OCI-LY7 (cell line): Measurements from ENCODE around the gene XRRA1. TPM values are rescaled to one million over a fixed set of nuclear protein-coding genes. Genes with fewer than 3 reads are reported as not detected.

Experiments
- BruUV-seq: library from RNA; stranded (reverse); fragments of 400-500 nt; replicated peaks from 2 replicates; lab custom pipeline; 2021; lab: Mats Ljungman, UMichigan
- CTCF ChIA-PET: fragments of 300-600 bp; sonication (Branson Sonifier 250); formaldehyde crosslinking; loops from one replicate; lab custom pipeline; 2022; ENCODE audit warnings: antibody characterized with exemption; ENCODE audit not compliant: unreplicated experiment; lab: Charles Lee
- POLR2A ChIA-PET: fragments of 300-600 bp; sonication (Branson Sonifier 250); formaldehyde crosslinking; loops from one replicate; lab custom pipeline; 2022; ENCODE audit warnings: antibody characterized with exemption; lab: Charles Lee
- DNase-seq: peaks from one replicate; pipeline ENCODE4 v3.0.0-alpha.2; 2015; ENCODE audit warnings: low spot score
- H2AFZ ChIP-seq: fragments of 200-600 bp; sonication (generic), shearing (Covaris generic); 2 replicates; pipeline ENCODE4 v1.6.1; 2014; ENCODE audit warnings: mild to moderate bottlenecking, antibody characterized with exemption, low read length, moderate library complexity
- H3K27ac ChIP-seq: fragments of 200-600 bp; sonication (generic); 2 replicates; pipeline ENCODE4 v1.5.1; 2014; ENCODE audit warnings: mixed run types, low read depth, mild to moderate bottlenecking, moderate library complexity, low read length, inconsistent platforms; ENCODE audit not compliant: poor library complexity, severe bottlenecking
- H3K36me3 ChIP-seq: fragments of 200-600 bp; sonication (generic); 2 replicates; pipeline ENCODE4 v1.6.1; 2014; ENCODE audit warnings: mild to moderate bottlenecking, antibody characterized with exemption, low read length, moderate library complexity, mixed read lengths; ENCODE audit not compliant: insufficient read depth
- H3K4me1 ChIP-seq: fragments of 200-600 bp; sonication (generic); 2 replicates; pipeline ENCODE4 v1.5.1; 2014; ENCODE audit warnings: mild to moderate bottlenecking, low read length; ENCODE audit not compliant: insufficient read depth, poor library complexity, severe bottlenecking
- H3K4me2 ChIP-seq: fragments of 200-600 bp; sonication (generic); 2 replicates; pipeline ENCODE4 v1.6.1; 2014; ENCODE audit warnings: mild to moderate bottlenecking, low read length
- H3K4me3 ChIP-seq: fragments of 200-600 bp; sonication (generic); 2 replicates; pipeline ENCODE4 v1.5.1; 2014; ENCODE audit warnings: mild to moderate bottlenecking, low read depth, low read length; ENCODE audit not compliant: poor library complexity, severe bottlenecking
- H3K79me2 ChIP-seq: fragments of 200-600 bp; sonication (generic); 2 replicates; pipeline ENCODE4 v1.6.1; 2016; ENCODE audit warnings: low read depth, mild to moderate bottlenecking, low read length, moderate library complexity, mixed read lengths; ENCODE audit not compliant: insufficient read depth
- H3K9me2 ChIP-seq: fragments of 200-600 bp; sonication (generic); 2 replicates; pipeline ENCODE4 v1.6.1; 2016; ENCODE audit warnings: mild to moderate bottlenecking, low read length, mixed read lengths; ENCODE audit not compliant: insufficient read depth
- H3K9me3 ChIP-seq: fragments of 200-600 bp; sonication (generic); 2 replicates; pipeline ENCODE4 v1.6.1; 2014; ENCODE audit warnings: mild to moderate bottlenecking, mixed run types, low read length, mixed read lengths
- H4K20me1 ChIP-seq: fragments of 200-600 bp; sonication (generic); 2 replicates; pipeline ENCODE4 v1.6.1; 2014; ENCODE audit warnings: mild to moderate bottlenecking, antibody characterized with exemption, low read length, moderate library complexity, mixed read lengths; ENCODE audit not compliant: insufficient read depth
- EZH2phosphoT487 ChIP-seq: fragments of 200-600 bp; sonication (generic); IDR thresholded peaks from 2 replicates; pipeline ENCODE4 v1.6.1; 2018; ENCODE audit warnings: low read depth, borderline replicate concordance, mild to moderate bottlenecking, mixed run types, antibody characterized with exemption, low read length, moderate library complexity, mixed read lengths
- intact Hi-C: fragments of 100-400 bp; cut with micrococcal nuclease; formaldehyde crosslinking; loops from one replicate; pipeline ENCODE4 v1.10.0; 2022; ENCODE audit not compliant: unreplicated experiment
- total RNA-seq, 2 experiments: library from RNA; depleted of rRNA in 1 of 2; stranded (reverse); fragments of >200 nt in 1 of 2; shearing (Covaris generic) in 1 of 2; gene quantifications; 2 replicates each; pipeline ENCODE4 v1.2.3, GENCODE V29; 2014 to 2022
- TF ChIP-seq, protein P1 (sequence below): fragments of 200-600 bp; sonication (generic); conservative IDR thresholded peaks from 2 replicates; pipeline ENCODE4 v1.5.1; 2014; ENCODE audit warnings: mild to moderate bottlenecking, antibody characterized with exemption, low read length, moderate library complexity, mixed read lengths

The XRRA1 gene
- total RNA-seq, 2 experiments from 2014 or later, result 20.3 to 29.1 TPM

DNA sequence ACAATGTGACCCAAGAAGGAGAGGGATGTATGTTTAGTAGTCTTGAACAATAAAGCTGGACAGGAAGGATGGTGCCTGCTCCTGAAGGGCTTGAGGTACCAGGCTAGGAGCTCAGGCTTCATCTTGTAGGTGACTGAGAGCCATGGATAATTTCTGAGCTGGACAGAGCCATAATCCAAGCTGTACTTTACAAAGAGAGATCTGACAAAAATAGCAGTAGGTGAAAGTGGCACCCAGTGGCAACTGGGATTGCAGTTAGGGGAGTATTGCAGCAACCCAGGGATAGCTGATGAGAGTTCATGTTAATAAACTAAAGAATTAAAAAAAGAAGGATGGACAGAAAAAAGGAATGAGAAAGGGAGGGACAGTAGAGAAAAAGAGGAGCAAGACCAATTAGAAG, 7.4 kb downstream of the XRRA1 start:
- no TSS peak for BruUV-seq
- CTCF ChIA-PET, result interaction anchor here (0.6 kb wide), 1 partner anchor 95 kb away, joined by 4 read pairs; no protein-coding TSS in a partner anchor

DNA sequence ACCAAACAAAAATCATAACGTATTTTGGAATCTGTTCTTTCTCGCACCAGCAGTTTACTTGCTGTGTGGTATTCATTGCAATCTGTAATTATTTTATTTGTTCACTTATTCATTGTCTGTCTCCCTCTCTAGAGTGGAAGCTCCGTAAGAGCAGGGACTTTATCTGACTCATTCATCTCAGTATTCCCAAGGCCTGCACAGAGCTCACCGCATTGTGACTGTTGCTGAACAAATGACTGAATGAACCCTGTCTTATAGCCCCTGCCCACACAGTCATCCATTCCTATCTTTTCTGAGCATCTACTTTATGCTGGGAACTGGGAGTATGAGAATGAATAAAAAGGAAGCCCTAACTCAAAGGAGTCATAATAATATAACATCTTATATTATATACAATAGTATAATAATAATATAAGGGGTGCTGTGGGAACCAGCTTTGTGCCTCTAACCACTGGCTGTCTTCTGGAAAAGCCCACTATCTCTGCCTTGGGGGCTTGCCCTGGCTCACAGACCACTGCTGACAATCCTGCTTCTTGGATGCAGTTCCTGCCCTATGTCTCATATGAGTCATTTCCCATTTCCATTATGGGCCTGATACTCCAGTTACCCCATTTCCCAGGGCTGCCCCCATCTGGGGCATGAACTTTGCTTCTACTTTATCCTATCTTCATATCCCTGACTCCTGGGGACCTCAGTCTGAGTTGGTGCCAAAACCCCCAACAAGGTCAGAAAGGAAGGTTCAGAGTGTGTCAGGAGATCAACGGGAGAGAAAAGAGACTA, 11.0 kb downstream of the XRRA1 start:
- H3K9me3 ChIP-seq, result no peaks in the 10 kb centered on the region
- no TSS peak for BruUV-seq
- peaks cover 65% of the 10 kb centered on the region for H3K36me3 ChIP-seq
- no peak overlapping the region for H3K4me2 ChIP-seq
- ChIA-PET CTCF (no interaction called here), POLR2A (interaction anchor here (1.2 kb wide), 1 partner anchor 15 kb away, joined by 4 read pairs; no protein-coding TSS in a partner anchor)
- DNase-seq, result no peak
- no peak overlapping the region for H3K4me3 ChIP-seq
- intact Hi-C loops, result no loop called here
- H3K4me1 ChIP-seq, result no peaks in the 10 kb centered on the region
- H3K27ac ChIP-seq, result no peak overlapping the region
- H4K20me1 ChIP-seq, result no peaks in the 10 kb centered on the region
- no peaks in the 10 kb centered on the region for H3K9me2 ChIP-seq
- TF ChIP-seq, protein P1, sequence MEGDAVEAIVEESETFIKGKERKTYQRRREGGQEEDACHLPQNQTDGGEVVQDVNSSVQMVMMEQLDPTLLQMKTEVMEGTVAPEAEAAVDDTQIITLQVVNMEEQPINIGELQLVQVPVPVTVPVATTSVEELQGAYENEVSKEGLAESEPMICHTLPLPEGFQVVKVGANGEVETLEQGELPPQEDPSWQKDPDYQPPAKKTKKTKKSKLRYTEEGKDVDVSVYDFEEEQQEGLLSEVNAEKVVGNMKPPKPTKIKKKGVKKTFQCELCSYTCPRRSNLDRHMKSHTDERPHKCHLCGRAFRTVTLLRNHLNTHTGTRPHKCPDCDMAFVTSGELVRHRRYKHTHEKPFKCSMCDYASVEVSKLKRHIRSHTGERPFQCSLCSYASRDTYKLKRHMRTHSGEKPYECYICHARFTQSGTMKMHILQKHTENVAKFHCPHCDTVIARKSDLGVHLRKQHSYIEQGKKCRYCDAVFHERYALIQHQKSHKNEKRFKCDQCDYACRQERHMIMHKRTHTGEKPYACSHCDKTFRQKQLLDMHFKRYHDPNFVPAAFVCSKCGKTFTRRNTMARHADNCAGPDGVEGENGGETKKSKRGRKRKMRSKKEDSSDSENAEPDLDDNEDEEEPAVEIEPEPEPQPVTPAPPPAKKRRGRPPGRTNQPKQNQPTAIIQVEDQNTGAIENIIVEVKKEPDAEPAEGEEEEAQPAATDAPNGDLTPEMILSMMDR, result no peak
- TF ChIP-seq EZH2phosphoT487, result no peak
- no peaks in the 10 kb centered on the region for H3K79me2 ChIP-seq
- H2AFZ ChIP-seq, result no peak overlapping the region

More for the DNA sequence above, 7.4 kb downstream of the XRRA1 start:
- Histone ChIP-seq H2AFZ (no peak overlapping the region), H3K4me1 (no peaks in the 10 kb centered on the region), H3K27ac (no peak overlapping the region), H3K79me2 (no peaks in the 10 kb centered on the region), H3K4me2 (no peak overlapping the region), H4K20me1 (no peaks in the 10 kb centered on the region), H3K9me3 (no peaks in the 10 kb centered on the region), H3K9me2 (no peaks in the 10 kb centered on the region), H3K36me3 (peaks cover 58% of the 10 kb centered on the region), H3K4me3 (no peak overlapping the region)
- intact Hi-C loops, result no loop called here
- DNase-seq, result no peak
- TF ChIP-seq, protein P1, result 0 out of 2 replicates have a peak, but pooled peaks have one; percentile 5
- no peak for TF ChIP-seq EZH2phosphoT487
- POLR2A ChIA-PET, result interaction anchor here (1.0 to 1.7 kb wide), 2 partner anchors 12 to 24 kb away, joined by 3 to 6 read pairs; no protein-coding TSS in a partner anchor

DNA sequence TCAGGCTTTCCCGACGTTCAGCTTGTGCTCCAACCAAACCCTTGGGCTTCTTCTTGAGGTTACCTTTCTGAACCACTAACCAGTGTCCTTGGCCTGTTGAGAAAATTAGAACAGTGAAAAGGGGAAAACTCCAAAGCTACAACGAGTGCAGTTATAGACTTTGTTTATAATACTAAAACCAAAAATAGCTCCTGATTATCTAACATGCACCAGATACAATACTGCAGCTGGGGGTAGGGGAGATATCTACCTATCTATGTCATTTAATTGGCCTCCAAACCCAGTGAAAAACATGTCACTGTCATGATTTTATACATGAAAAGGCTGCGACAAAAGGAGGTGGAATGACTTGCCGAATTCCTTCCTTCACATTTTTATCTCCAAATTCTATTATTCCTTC, 11.9 kb downstream of the XRRA1 start:
- H3K4me2 ChIP-seq, result no peak overlapping the region
- H3K36me3 ChIP-seq, result peaks cover 69% of the 10 kb centered on the region
- TF ChIP-seq, protein P1, result no peak
- TF ChIP-seq EZH2phosphoT487, result no peak
- H3K79me2 ChIP-seq, result no peaks in the 10 kb centered on the region
- no peak overlapping the region for H3K4me3 ChIP-seq
- no peak overlapping the region for H3K27ac ChIP-seq
- BruUV-seq, result no TSS peak
- CTCF ChIA-PET, result no interaction called here
- no peak for DNase-seq
- intact Hi-C loops, result no loop called here
- H4K20me1 ChIP-seq, result no peaks in the 10 kb centered on the region
- POLR2A ChIA-PET, result interaction anchor here (1.2 kb wide), 1 partner anchor 14 kb away, joined by 4 read pairs; no protein-coding TSS in a partner anchor
- H2AFZ ChIP-seq, result no peak overlapping the region
- H3K9me3 ChIP-seq, result no peaks in the 10 kb centered on the region
- no peaks in the 10 kb centered on the region for H3K9me2 ChIP-seq
- H3K4me1 ChIP-seq, result no peaks in the 10 kb centered on the region
